HG02884 (cell line): Measurements from ENCODE around the gene RGS16.

Experiments used
- ATAC-seq: cut with Tn5 transposase; IDR thresholded peaks from one replicate; pipeline ENCODE4 v1.9.1; 2021; ENCODE audit warnings: mild to moderate bottlenecking, moderate library complexity; ENCODE audit not compliant: unreplicated experiment

RGS16 gene

GRCh38 chr1:182586380-182586779 lies 17.8 kb downstream of the RGS16 start:
- ATAC-seq, result no peak

GRCh38 chr1:182584746-182585145 lies 19.4 kb downstream of the RGS16 start:
- ATAC-seq, result no peak

DNA sequence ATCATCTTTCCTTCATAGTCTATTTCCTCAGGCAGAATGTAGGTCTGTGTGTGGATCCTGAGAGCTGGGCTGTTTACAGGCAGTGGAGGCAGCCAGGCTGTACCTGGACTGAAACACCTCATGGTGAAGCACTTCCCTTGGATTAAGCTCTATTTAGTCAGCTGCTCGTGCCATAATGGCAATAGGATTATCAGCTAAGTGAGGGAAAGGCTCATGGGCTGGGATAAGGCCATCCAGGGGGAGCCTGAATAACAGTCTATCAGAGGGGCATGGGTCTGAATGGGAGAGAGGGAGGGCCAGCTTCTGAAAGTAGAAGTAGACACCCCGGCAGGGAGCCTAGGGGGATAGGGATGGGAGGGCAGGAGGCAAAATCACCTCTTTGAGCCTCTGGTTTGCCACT lies 23.5 kb downstream of the RGS16 start:
- ATAC-seq, result no peak

DNA sequence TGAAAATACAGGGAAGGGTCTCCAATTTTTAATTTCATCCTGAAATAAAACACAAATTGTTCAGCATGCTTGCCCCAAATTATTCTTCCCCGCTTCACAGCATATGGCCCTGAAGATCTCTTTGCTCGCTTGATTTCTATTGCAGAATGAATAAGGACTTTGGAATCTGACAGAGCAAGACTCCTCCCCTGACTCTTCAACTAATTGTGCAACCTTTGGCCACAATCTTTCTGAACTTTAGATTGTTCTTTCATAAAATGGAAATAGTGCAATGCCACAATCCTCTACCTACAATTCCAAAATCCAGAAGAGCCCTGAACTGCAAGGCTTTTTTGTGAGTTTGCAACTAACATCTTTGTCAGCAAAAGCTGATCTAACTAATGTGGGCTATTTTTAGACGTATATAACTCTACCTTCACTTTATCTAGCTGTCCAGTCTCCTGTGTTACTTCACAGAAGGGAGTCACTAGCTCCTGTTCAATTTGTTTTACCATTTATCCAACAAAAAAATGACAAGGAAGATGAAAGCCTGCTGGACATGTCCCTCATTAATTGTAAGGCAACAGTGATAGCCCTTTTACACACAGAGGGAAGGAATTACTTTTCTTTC lies 28.5 kb downstream of the RGS16 start:
- ATAC-seq, result no peak

DNA sequence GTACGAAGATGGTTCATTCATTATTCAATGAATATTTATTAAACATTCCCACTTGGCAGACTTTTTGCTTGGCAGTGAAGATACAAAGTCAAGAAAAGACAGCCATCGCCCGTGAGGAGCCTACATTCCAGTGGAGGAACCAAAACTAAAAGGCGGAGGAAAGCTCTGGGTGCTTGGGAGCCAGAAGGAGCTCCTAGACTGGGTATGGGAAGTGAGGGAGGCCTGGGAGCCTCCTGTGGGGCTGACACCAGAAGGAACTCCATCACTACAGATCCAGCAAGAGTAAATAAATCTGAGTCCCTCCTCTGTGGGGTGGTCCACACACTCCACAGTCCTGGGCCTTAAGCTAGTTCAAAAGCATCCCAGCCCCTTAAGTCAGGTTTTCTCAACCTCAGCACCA lies 30.0 kb downstream of the RGS16 start:
- ATAC-seq, result no peak

- ATAC-seq, result no peak
Measured at GRCh38 chr1:182570611-182570970, 33.6 kb downstream of the RGS16 start.

DNA sequence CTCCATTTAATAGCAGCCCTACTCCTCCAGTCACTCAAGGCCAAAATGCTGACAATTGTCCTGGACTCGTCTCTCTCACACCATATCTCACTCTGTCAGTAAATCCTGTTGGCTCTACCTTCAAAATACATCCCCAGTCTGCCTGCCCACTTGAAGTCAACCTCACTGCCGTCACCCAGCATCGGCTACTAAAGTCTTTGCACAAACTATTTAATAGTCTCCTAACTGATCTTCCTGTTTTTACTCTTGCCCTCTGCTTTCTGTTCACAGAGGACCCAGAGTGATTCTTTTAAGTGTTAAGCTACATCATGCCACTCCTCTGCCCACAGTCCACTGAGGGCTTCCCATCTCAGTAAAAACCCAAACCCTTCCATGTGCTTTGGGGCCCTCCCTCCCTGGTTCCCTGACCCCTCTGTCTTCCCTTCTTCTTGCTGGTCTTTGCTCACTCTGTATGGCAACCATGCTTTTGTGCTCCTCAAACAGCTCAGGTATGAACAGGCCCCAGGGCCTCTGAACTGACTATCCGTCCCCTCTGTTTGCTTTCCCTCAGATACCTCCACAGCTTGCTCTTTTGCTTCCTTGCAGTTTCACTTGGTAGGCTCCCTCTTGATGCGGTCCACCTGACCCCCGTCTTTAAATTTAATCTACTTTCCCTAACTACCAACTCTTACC lies 34.1 kb downstream of the RGS16 start:
- ATAC-seq, result no peak

GRCh38 chr1:182568647-182569284 lies 35.4 kb downstream of the RGS16 start:
- no peak for ATAC-seq

DNA sequence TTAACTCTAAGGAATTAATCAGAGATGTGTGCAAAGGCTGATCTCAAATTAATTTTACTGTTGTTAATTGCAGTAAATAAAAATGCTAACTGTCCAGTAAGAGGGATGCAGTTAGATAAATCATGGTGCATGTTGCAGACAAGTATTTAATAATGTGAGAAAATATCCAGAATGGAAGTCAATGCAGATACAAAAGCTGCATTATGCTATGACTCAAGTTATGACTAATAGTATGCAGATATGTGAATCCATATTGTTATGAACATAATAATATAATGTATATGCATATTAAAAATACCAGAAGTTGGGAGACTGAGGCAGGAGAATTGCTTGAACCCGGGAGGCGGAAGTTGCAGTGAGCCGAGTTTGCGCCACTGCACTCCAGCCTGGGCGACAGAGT lies 36.6 kb downstream of the RGS16 start:
- no peak for ATAC-seq

DNA sequence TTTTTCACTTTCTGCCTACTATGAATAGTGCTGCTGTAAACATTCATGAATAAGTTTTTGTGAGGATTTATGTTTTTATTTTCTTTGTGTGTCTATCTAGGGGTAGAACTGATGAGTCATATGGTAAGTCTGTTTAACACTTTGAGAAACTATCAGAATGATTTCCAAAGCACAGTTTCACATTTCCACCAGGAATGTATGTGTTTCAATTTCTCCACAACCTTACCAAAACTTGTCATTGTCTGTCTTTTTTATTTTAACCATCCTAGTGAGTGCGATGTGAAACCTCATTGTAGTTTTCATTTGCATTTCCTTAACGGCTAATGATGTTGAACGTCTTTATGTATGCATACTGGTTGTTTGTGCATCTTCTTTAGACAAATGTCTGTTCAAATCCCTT lies 38.7 kb downstream of the RGS16 start:
- ATAC-seq, result no peak

DNA sequence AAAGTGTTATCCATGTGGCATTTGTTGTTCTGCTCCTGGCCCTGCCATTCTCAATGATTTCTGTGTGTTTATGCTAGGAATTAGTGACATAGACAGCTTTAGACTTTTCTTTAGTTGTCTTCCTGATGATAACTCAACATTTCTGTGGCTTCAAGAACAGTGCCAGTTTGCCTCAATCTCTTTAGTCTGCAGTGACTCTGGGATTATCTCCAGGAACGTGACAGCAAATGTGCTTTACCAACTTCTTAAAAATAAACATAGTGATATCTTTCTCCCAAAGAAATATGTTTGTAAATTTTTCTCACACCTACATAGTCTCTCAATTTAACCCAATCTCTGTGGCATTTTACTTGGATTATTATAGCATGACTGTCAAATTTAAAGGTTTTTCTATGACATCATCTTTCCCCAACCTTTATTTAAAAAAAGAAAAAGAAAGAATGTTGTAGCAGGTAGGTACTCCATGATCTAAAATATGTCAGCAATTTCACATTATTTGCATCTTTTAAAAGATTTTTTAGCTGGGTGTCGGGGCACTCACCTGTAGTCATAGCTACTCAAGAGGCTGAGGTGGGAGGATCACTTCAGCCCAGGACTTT lies 39.7 kb downstream of the RGS16 start:
- ATAC-seq, result no peak

DNA sequence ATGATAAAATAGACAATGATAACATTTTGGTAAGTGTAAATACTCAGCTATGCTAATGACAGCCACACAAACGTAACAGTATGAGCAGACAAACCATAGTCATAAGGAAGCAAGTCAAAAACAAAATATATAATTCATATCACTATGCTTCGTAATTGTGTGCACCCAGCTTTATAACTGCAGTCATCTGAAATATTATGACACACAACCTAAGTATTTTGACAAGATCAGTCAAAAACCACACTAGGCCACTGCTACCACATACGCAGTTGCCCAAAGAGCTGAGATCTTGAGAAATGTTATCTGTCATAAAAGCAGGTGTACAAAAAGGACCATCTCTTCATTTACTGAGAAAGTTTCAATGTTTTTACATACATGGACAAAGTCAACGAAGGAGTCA lies 41.1 kb downstream of the RGS16 start:
- no peak for ATAC-seq

DNA sequence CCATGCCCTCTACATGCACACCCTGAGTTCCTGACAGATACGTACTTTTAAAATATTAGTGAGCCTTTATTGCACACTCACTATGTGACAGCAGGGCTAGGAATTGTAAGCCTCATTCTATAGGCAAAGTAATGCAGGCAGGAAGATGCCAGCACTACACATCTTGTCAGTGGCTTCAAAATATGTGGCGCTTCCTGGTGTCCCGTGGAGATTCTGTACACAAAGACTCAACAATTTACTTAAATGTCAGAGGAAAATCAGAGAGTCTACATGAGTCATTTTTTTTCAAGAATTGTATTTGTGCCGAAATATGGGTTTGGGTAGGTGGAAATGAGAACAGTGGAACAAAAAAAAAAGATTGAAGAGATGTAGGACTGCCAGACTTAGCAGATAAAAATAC lies 42.7 kb downstream of the RGS16 start:
- no peak for ATAC-seq

DNA sequence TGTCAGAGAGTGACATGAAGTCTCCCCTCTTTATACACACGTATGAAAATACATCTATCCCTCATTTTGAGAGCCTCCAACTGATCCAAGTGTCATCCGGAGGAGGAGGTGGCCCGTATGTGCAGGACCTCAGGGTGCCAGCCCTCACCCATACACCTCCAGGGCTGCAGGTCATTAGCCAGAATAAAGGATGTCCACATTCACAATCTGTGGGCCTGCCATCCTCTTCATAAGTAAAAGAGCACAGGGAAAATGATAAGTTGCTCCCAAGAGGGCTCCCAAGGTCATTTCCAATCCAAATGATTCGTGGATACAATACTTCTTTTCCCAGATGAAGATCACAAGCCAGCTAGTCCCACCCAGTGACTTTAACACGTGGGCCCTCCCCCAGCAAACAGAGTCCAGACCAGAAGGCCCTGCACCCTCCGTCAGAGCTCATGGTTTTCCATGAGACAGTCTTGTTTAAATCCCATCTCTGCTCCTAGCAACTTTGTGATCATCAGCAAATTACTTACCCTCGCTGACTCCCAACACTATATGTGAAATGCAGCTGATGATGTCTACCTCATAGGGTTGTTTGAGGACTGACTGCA lies 43.7 kb downstream of the RGS16 start:
- no peak for ATAC-seq

DNA sequence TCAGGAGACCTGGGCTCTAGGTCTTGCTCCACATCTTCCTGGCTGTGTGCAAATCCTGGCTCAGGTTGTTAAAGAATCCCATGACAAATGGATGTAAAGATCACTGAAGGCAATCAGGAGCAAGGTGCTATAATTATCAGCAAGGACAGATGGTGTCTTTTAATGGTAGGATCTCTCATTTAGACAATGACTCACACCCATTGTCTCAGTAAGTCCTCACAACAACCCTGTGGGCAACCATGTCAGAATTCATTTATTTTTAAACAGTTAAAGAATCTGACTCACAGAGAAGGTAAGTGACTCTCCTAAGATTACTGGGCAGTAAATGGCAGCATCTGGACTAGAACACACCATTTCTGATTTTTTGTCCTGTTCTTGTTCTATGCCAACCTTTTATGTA lies 47.9 kb downstream of the RGS16 start:
- ATAC-seq, result no peak

GRCh38 chr1:182555493-182555892 lies 48.7 kb downstream of the RGS16 start:
- no peak for ATAC-seq

- ATAC-seq, result no peak
Measured at GRCh38 chr1:182552527-182552926, 51.7 kb downstream of the RGS16 start.

DNA sequence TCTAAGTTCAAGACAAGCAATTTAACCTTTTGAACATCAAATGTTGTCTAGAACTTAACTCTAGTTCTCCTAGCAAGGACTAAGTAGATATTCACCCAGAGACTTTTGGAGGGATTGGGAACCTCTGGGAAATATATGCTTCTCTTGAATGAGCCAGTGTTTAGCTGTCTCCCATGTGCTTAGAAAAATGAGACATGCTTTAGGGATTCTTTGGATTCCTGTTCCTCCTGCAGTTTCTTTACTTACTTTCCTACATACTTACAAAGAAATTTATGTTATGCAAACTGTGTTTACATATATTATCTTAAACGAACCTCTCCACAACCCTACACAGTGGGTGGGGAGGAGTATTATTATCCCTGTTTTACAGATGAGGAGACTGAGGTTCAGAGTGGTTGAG lies 54.4 kb downstream of the RGS16 start:
- no peak for ATAC-seq

DNA sequence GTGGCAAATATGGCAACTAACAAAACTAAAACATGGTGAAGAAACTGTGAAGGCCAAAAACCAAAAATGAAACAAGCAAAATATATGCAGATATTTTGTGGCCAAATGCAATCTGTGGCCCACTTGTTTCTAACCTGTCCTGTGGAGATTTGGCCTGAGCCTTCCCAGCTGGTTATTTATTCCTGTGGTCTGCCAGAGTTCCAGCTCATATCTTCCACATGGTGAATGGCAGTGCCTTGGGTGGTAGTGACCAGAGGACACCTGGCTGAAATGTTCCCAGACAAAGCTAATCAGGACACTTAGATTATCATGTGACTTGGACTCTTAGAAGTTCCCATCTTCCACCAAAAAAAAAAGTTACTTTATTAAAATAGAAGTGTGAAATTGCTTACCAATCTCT lies 54.8 kb downstream of the RGS16 start:
- ATAC-seq, result no peak
